HCT116 (cell line): Measurements from ENCODE around the gene SERPINI1. TPM values are rescaled to one million over a fixed set of nuclear protein-coding genes. Genes with fewer than 3 reads are reported as not detected.

ENCODE experiments used
- ATAC-seq: fragments of 200-7000 bp; cut with Tn5 transposase; 2 replicates; pipeline ENCODE4 v1.9.1; 2020; ENCODE audit warnings: mild to moderate bottlenecking, moderate library complexity
- BruUV-seq: library from RNA; stranded (reverse); fragments of 400-500 nt; replicated peaks from 2 replicates; lab custom pipeline; 2021; lab: Mats Ljungman, UMichigan
- CTCF ChIA-PET: fragments of 300-600 bp; sonication (Branson Sonifier 250); formaldehyde crosslinking; loops from one replicate; lab custom pipeline; 2021; ENCODE audit warnings: antibody characterized with exemption; lab: Charles Lee
- POLR2A ChIA-PET: fragments of 300-600, 350-600 bp; sonication (Branson Sonifier 250); formaldehyde crosslinking; loops from one replicate; lab custom pipeline; 2021; ENCODE audit warnings: antibody characterized with exemption; lab: Charles Lee
- RAD21 ChIA-PET, 2 experiments: fragments of 300-600 bp; sonication (Branson Sonifier 250); formaldehyde crosslinking; loops; one replicate each; lab custom pipeline; 2023; ENCODE audit warnings: low total read pairs in 2 of 2; ENCODE audit not compliant: uncharacterized antibody in 2 of 2, unreplicated experiment in 2 of 2, low non-redundant PET in 1 of 2; lab: Charles Lee
- DNase-seq: peaks from one replicate; pipeline ENCODE4 v3.0.0-alpha.2; 2010; ENCODE audit warnings: low read depth, low spot score
- H2AFZ ChIP-seq: fragments of 200-600 bp; shearing (Covaris generic), sonication (generic); 2 replicates; pipeline ENCODE4 v1.6.1; 2017; ENCODE audit warnings: low read depth, mixed run types, mixed read lengths, antibody characterized with exemption, low read length; ENCODE audit not compliant: poor library complexity, severe bottlenecking
- H3K27ac ChIP-seq: 2 replicates; pipeline ENCODE4 v1.5.1; 2012; ENCODE audit warnings: low read depth, low read length
- H3K27me3 ChIP-seq: fragments of 200-600 bp; sonication (generic); 2 replicates; pipeline ENCODE4 v1.6.1; 2016; ENCODE audit warnings: mixed run types, low read length, mixed read lengths; ENCODE audit not compliant: insufficient read depth
- H3K36me3 ChIP-seq, 2 experiments: fragments of 200-500 bp in 1 of 2; fragments of 200-600 bp in 1 of 2; sonication (Bioruptor generic) in 1 of 2; sonication (generic) in 1 of 2; 2 replicates each; pipeline versions ENCODE4 v1.5.1 to v1.6.1; 2014 to 2016; ENCODE audit warnings: low read length in 2 of 2, inconsistent platforms in 1 of 2, mixed read lengths in 1 of 2, mixed run types in 1 of 2; ENCODE audit not compliant: insufficient read depth in 2 of 2, control insufficient read depth in 1 of 2
- H3K4me1 ChIP-seq, 2 experiments: fragments of 200-600 bp in 1 of 2; sonication (generic) in 1 of 2; 2 replicates each; pipeline versions ENCODE4 v1.5.1 to v1.6.1; 2012 to 2017; ENCODE audit warnings: low read length in 2 of 2, inconsistent platforms in 1 of 2, mild to moderate bottlenecking in 1 of 2, mixed read lengths in 1 of 2, mixed run types in 1 of 2, moderate library complexity in 1 of 2; ENCODE audit not compliant: insufficient read depth in 2 of 2, control insufficient read depth in 1 of 2
- H3K4me2 ChIP-seq: fragments of 200-600 bp; sonication (generic); 2 replicates; pipeline ENCODE4 v1.6.1; 2017; ENCODE audit warnings: mixed run types, low read length, mixed read lengths
- H3K4me3 ChIP-seq, 2 experiments: fragments of 200-600 bp in 1 of 2; sonication (generic) in 1 of 2; replicated peaks in 1 of 2; 2 replicates each; pipeline ENCODE4 v1.5.1; 2011 to 2016; ENCODE audit warnings: low read length in 2 of 2, control low read depth in 1 of 2, low read depth in 1 of 2, mild to moderate bottlenecking in 1 of 2, mixed read lengths in 1 of 2, mixed run types in 1 of 2
- H3K79me2 ChIP-seq: fragments of 200-600 bp; sonication (generic); 2 replicates; pipeline ENCODE4 v1.6.1; 2017; ENCODE audit warnings: mild to moderate bottlenecking, mixed run types, low read length, moderate library complexity, mixed read lengths; ENCODE audit not compliant: insufficient read depth
- H3K9ac ChIP-seq: fragments of 200-600 bp; sonication (generic); 2 replicates; pipeline ENCODE4 v1.6.1; 2016; ENCODE audit warnings: low read length, mixed read lengths
- H3K9me2 ChIP-seq: fragments of 200-600 bp; sonication (generic), shearing (Covaris generic); 2 replicates; pipeline ENCODE4 v1.6.1; 2017; ENCODE audit warnings: mixed run types, mild to moderate bottlenecking, moderate library complexity; ENCODE audit not compliant: insufficient read depth
- H3K9me3 ChIP-seq, 2 experiments: fragments of 200-500 bp in 1 of 2; fragments of 200-600 bp in 1 of 2; sonication (Bioruptor generic) in 1 of 2; sonication (generic) in 1 of 2; 2 replicates each; pipeline ENCODE4 v1.6.1; 2014 to 2017; ENCODE audit warnings: low read length in 2 of 2, mixed read lengths in 2 of 2, inconsistent platforms in 1 of 2, low read depth in 1 of 2, mild to moderate bottlenecking in 1 of 2, mixed run types in 1 of 2, moderate library complexity in 1 of 2; ENCODE audit not compliant: control insufficient read depth in 1 of 2, insufficient read depth in 1 of 2
- H4K20me1 ChIP-seq: fragments of 200-600 bp; sonication (generic), shearing (Covaris generic); 2 replicates; pipeline ENCODE4 v1.6.1; 2017; ENCODE audit warnings: mixed run types, mild to moderate bottlenecking, moderate library complexity; ENCODE audit not compliant: insufficient read depth
- ATF3 ChIP-seq: IDR thresholded peaks from 2 replicates; pipeline ENCODE4 v1.6.1; 2012
- CBX3 ChIP-seq: IDR thresholded peaks from 2 replicates; pipeline ENCODE4 v1.6.1; 2012; ENCODE audit warnings: low read depth
- CEBPB ChIP-seq: IDR thresholded peaks from 2 replicates; pipeline ENCODE4 v1.6.1; 2012; ENCODE audit warnings: low read depth
- EGR1 ChIP-seq: IDR thresholded peaks from 2 replicates; pipeline ENCODE4 v1.6.1; 2012; ENCODE audit warnings: low read depth
- EZH2 ChIP-seq: fragments of 200-600 bp; sonication (generic); IDR thresholded peaks from 2 replicates; pipeline ENCODE4 v1.6.1; 2017; ENCODE audit warnings: antibody characterized with exemption, mixed run types
- EZH2phosphoT487 ChIP-seq: fragments of 200-600 bp; IDR thresholded peaks from 2 replicates; pipeline ENCODE4 v1.6.1; 2018; ENCODE audit warnings: antibody characterized with exemption, borderline replicate concordance
- JUND ChIP-seq: IDR thresholded peaks from 2 replicates; pipeline ENCODE4 v1.6.1; 2012
- POLR2A ChIP-seq: IDR thresholded peaks from 2 replicates; pipeline ENCODE4 v1.7.0; 2011; ENCODE audit warnings: borderline replicate concordance; ENCODE audit not compliant: insufficient read depth, insufficient read length; ENCODE audit errors: extremely low read depth
- RAD21 ChIP-seq: IDR thresholded peaks from 2 replicates; pipeline ENCODE4 v1.6.1; 2012; ENCODE audit warnings: low read depth, mild to moderate bottlenecking
- REST ChIP-seq: IDR thresholded peaks from 2 replicates; pipeline ENCODE4 v1.6.1; 2012; ENCODE audit warnings: low read depth
- SIN3A ChIP-seq: IDR thresholded peaks from 2 replicates; pipeline ENCODE4 v1.6.1; 2012; ENCODE audit warnings: low read depth
- YY1 ChIP-seq: IDR thresholded peaks from 2 replicates; pipeline ENCODE4 v1.6.1; 2011; ENCODE audit warnings: low read length, low read depth, moderate library complexity, mild to moderate bottlenecking; ENCODE audit not compliant: insufficient replicate concordance; ENCODE audit errors: extremely low read depth
- ZFX ChIP-seq: fragments of 450-650 bp; IDR thresholded peaks from 2 replicates; pipeline ENCODE4 v1.6.1; 2017
- intact Hi-C: fragments of 100-400 bp; cut with micrococcal nuclease; formaldehyde crosslinking; loops from 2 replicates; pipeline ENCODE4 v1.10.0; 2022
- total RNA-seq: library from RNA; stranded (reverse); gene quantifications from one replicate; pipeline ENCODE4 v1.2.1, GENCODE V29; 2021; ENCODE audit not compliant: unreplicated experiment
- TF ChIP-seq, protein P1 (sequence below): IDR thresholded peaks from 2 replicates; pipeline ENCODE4 v1.6.1; 2012
- TF ChIP-seq, protein P2 (sequence below): IDR thresholded peaks from 2 replicates; pipeline ENCODE4 v1.6.1; 2011; ENCODE audit warnings: mild to moderate bottlenecking, low read length, moderate library complexity; ENCODE audit not compliant: insufficient replicate concordance; ENCODE audit errors: extremely low read depth

The SERPINI1 gene
- total RNA-seq, 1 experiment from 2014 or later: 6.5 TPM

GRCh38 chr3:167870759-167871158 lies 135.2 kb downstream of the SERPINI1 start:
- Histone ChIP-seq H4K20me1 (no peaks in the 10 kb centered on the region), H3K4me2 (no peak overlapping the region), H2AFZ (no peak overlapping the region), H3K27me3 (no peaks in the 10 kb centered on the region), H3K9ac (no peak overlapping the region), H3K4me1 (no peaks in the 10 kb centered on the region), H3K9me3 (no peaks in the 10 kb centered on the region), H3K36me3 (no peaks in the 10 kb centered on the region), H3K9me2 (no peaks in the 10 kb centered on the region), H3K4me3 (no peak overlapping the region), H3K79me2 (no peaks in the 10 kb centered on the region), H3K27ac (no peak overlapping the region)
- ATAC-seq: no peak
- ChIA-PET RAD21 (no interaction called here), CTCF (interaction anchor here (0.9 to 3.4 kb wide), 2 partner anchors 11 to 491 kb away, joined by 5 to 20 read pairs; partner anchors contain the start of gene ZBBX), POLR2A (no interaction called here)
- DNase-seq: no peak
- intact Hi-C loops: no loop called here
- TF ChIP-seq ATF3: no peak
- no peak for TF ChIP-seq JUND
- TF ChIP-seq EZH2: no peak
- TF ChIP-seq RAD21: no peak
- TF ChIP-seq YY1: no peak
- no peak for TF ChIP-seq ZFX
- no peak for TF ChIP-seq CBX3
- TF ChIP-seq, protein P1, sequence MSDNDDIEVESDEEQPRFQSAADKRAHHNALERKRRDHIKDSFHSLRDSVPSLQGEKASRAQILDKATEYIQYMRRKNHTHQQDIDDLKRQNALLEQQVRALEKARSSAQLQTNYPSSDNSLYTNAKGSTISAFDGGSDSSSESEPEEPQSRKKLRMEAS: no peak
- TF ChIP-seq EZH2phosphoT487: no peak
- TF ChIP-seq, protein P2, sequence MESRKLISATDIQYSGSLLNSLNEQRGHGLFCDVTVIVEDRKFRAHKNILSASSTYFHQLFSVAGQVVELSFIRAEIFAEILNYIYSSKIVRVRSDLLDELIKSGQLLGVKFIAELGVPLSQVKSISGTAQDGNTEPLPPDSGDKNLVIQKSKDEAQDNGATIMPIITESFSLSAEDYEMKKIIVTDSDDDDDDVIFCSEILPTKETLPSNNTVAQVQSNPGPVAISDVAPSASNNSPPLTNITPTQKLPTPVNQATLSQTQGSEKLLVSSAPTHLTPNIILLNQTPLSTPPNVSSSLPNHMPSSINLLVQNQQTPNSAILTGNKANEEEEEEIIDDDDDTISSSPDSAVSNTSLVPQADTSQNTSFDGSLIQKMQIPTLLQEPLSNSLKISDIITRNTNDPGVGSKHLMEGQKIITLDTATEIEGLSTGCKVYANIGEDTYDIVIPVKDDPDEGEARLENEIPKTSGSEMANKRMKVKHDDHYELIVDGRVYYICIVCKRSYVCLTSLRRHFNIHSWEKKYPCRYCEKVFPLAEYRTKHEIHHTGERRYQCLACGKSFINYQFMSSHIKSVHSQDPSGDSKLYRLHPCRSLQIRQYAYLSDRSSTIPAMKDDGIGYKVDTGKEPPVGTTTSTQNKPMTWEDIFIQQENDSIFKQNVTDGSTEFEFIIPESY: no peak
- TF ChIP-seq POLR2A: no peak
- no peak for TF ChIP-seq CEBPB
- no peak for TF ChIP-seq EGR1
- no peak for TF ChIP-seq REST
- TF ChIP-seq SIN3A: no peak
- BruUV-seq: no TSS peak
